ENCODE results near the gene NAMPT. TPM values are rescaled to one million over a fixed set of nuclear protein-coding genes. Genes with fewer than 3 reads are reported as not detected.

Gene NAMPT
- total and polyA plus RNA-seq, 8 donors, result 32.6 to 425 (median 41.0) TPM

GRCh38 chr7:106290319-106290718 is 5.5 kb upstream of the NAMPT start:
- Histone ChIP-seq H3K27ac (no peak overlapping the region), H3K36me3 (no peaks in the 10 kb centered on the region), H3K4me1 (peaks cover 0 to 12% of the 10 kb centered on the region in 2 donors), H3K27me3 (no peaks in the 10 kb centered on the region), H3K9me3 (no peaks in the 10 kb centered on the region), H3K4me3 (no peak overlapping the region)
- intact Hi-C loops (cut with DNase I), result no loop called here
- ATAC-seq, result no peak
- no peak for TF ChIP-seq CTCF (IDR thresholded peaks at IDR 0.05)
- no peak for DNase-seq

DNA sequence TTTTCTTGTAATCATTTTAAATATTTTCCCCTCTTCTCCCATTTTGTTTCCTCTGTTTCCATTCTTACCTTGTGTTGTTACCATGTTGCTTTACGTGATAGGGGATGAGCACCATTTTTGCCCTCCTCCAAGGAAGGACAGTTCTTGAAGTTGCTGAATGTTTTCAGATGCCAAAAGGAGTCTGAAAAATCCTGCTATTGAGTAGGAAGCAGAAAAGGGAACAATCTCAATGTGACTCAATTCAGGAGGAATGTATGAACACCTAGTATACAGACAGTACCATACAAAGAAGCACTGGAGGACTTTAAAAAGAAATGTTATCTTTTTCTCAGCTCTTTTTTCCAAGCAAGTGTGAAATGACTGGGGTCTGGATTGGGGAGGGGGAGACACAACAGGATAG is 5.1 kb upstream of the NAMPT start:
- TF ChIP-seq CTCF (IDR thresholded peaks at IDR 0.05), result no peak
- Histone ChIP-seq H3K27ac (no peak overlapping the region), H3K9me3 (no peaks in the 10 kb centered on the region), H3K4me1 (peaks cover 0 to 12% of the 10 kb centered on the region in 2 donors), H3K27me3 (no peaks in the 10 kb centered on the region), H3K4me3 (no peak overlapping the region), H3K36me3 (no peaks in the 10 kb centered on the region)
- ATAC-seq (no peak), DNase-seq (no peak)
- intact Hi-C loops (cut with DNase I), result no loop called here

DNA sequence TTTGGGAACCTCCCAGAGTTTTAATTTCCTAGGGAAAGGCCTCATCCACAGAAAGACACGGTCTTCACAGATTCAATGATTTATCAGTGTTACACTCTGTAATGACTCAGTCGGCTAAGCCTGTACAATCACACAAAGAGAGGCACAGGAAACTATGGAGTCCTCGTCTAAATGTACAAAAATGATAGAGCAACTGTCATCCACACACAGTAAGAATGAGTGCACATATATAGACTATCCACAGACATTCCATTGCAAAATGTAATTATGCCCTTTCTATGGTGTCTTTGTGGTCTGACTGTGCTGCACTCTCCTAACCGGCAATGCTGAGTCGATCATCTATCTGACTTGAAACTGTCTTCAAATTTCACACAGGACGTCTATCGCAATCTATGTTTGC is 3.5 kb upstream of the NAMPT start:
- Histone ChIP-seq H3K9me3 (no peaks in the 10 kb centered on the region), H3K27ac (no peak overlapping the region), H3K36me3 (no peaks in the 10 kb centered on the region), H3K4me3 (no peak overlapping the region), H3K4me1 (peaks cover 5 to 12% of the 10 kb centered on the region in 2 donors), H3K27me3 (no peaks in the 10 kb centered on the region)
- DNase-seq (no peak), ATAC-seq (no peak)
- TF ChIP-seq CTCF (IDR thresholded peaks at IDR 0.05), result no peak
- intact Hi-C loops (cut with DNase I), result no loop called here

DNA sequence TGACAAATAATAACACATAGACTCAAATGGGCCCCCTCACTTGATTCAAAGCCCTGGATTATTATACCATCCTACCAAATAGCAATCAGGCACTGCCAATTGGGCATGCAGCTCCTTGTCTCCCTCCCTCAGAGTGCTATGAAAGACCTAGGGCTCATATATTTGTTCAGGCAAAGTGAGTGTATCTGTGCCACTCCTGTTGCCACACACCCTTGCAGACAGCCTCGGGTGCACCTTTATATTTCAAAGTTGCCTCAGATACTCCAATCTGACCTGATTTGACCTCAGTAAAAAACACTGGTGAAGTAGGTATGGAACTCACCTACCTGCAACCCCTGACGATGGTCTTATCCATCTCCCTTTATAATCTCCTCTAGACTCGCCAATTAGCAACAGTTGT is 3.0 kb upstream of the NAMPT start:
- no peaks in the 10 kb centered on the region for H3K36me3 ChIP-seq
- DNase-seq, result peak in 1 of 4 donors; percentile 3
- H3K4me3 ChIP-seq, result no peak overlapping the region
- peaks cover 9 to 12% of the 10 kb centered on the region in 2 donors for H3K4me1 ChIP-seq
- no peak for TF ChIP-seq CTCF (IDR thresholded peaks at IDR 0.05)
- ATAC-seq, result no peak
- H3K27me3 ChIP-seq, result no peaks in the 10 kb centered on the region
- no peaks in the 10 kb centered on the region for H3K9me3 ChIP-seq
- H3K27ac ChIP-seq, result no peak overlapping the region
- intact Hi-C loops (cut with DNase I), result no loop called here

DNA sequence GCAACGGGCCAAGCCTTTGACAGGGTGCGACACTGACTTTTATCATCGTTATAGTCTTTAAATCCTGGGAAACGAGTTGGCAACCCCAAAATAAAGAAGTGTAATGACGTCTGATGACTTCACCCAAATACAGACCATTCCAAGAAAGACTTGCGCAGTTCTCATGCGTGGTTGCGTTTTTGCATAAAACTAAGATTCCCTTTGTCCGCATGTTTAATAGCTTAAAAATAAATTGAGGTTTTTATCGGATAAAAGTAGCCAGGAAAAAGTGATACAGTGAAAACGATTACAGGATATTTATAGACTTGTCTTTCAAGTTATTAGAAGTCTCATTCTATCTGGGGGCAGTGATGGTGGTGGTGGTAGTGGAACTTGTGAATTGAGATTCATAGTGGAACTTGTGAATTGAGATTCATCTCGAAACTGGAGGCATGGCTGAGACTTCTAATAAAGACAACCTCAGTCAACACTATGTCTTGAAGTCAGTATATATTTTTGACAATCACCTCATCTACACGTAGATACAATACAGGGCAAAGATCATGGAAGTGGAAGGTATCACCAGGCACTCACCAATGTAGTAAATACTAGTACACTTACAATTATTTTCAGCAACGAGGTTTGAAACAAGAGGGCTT is 1.2 kb upstream of the NAMPT start:
- H3K36me3 ChIP-seq, result no peaks in the 10 kb centered on the region
- H3K27me3 ChIP-seq, result no peaks in the 10 kb centered on the region
- no peaks in the 10 kb centered on the region for H3K9me3 ChIP-seq
- no peak for TF ChIP-seq CTCF (IDR thresholded peaks at IDR 0.05)
- peak in 1 of 4 donors; percentile 64 for DNase-seq
- ATAC-seq, result no peak
- H3K4me1 ChIP-seq, result peaks cover 17 to 26% of the 10 kb centered on the region in 2 donors
- intact Hi-C loops (cut with DNase I), result no loop called here
- H3K27ac ChIP-seq, result peak overlapping the region; percentile 98
- H3K4me3 ChIP-seq, result peak overlapping the region; percentile 69 to 77

All from left lung (tissue), 10 donors.